Activated CD4-positive, alpha-beta T cell treated with anti-CD3 and anti-CD28 coated beads, Interleukin-2, Interleukin-4, amounts not matched to agents 100 ng/mL and 50 ng/mL, durations not matched to agents 16 hours and 8 hours (primary cell): Measurements from ENCODE around the gene ARID1A.
"Not testable (repeated sequence)": the region's sequence is repeated elsewhere in the genome, so short reads cannot be mapped to it uniquely, and the experiment has no call there.

ENCODE experiments used
- DNase-seq: peaks from one replicate; pipeline ENCODE4 v3.0.0-alpha.2; 2020; ENCODE audit warnings: low spot score

Gene ARID1A

GRCh38 chr1:26788515-26788785, 92.6 kb downstream of the ARID1A start:
- peak; percentile 37 for DNase-seq

- DNase-seq = peak; percentile 93
Observed at GRCh38 chr1:26788836-26789611, 93.2 kb downstream of the ARID1A start.

GRCh38 chr1:26789612-26789865, 93.7 kb downstream of the ARID1A start:
- DNase-seq = no peak

GRCh38 chr1:26789931-26790330, 94.1 kb downstream of the ARID1A start:
- DNase-seq = peak; percentile 64

GRCh38 chr1:26790551-26790953, 94.7 kb downstream of the ARID1A start:
- DNase-seq = peak; percentile 88

- no peak for DNase-seq
Observed at GRCh38 chr1:26791148-26791547, 95.3 kb downstream of the ARID1A start.

GRCh38 chr1:26791626-26792025, 95.8 kb downstream of the ARID1A start:
- DNase-seq = no peak

GRCh38 chr1:26792924-26793323, 97.1 kb downstream of the ARID1A start:
- DNase-seq = no peak

GRCh38 chr1:26794391-26794790, 98.6 kb downstream of the ARID1A start:
- DNase-seq = no peak

GRCh38 chr1:26797627-26798026, 101.8 kb downstream of the ARID1A start:
- DNase-seq = no peak

- no peak for DNase-seq
Observed at GRCh38 chr1:26799479-26800142, 103.8 kb downstream of the ARID1A start.

- not testable (repeated sequence) for DNase-seq
Observed at GRCh38 chr1:26803932-26804331, 108.1 kb downstream of the ARID1A start.

- DNase-seq = peak; percentile 80
Observed at GRCh38 chr1:26810105-26810504, 114.3 kb downstream of the ARID1A start.

GRCh38 chr1:26811057-26811456, 115.2 kb downstream of the ARID1A start:
- DNase-seq = no peak

GRCh38 chr1:26811708-26812107, 115.9 kb downstream of the ARID1A start:
- peak; percentile 68 for DNase-seq

- no peak for DNase-seq
Observed at GRCh38 chr1:26814377-26814776, 118.6 kb downstream of the ARID1A start.

GRCh38 chr1:26814893-26815292, 119.1 kb downstream of the ARID1A start:
- DNase-seq = no peak

GRCh38 chr1:26820784-26821269, 125.0 kb downstream of the ARID1A start:
- no peak for DNase-seq

GRCh38 chr1:26822737-26823395, 127.1 kb downstream of the ARID1A start:
- no peak for DNase-seq

- DNase-seq = no peak
Observed at GRCh38 chr1:26824731-26825130, 128.9 kb downstream of the ARID1A start.

GRCh38 chr1:26826261-26827105, 130.7 kb downstream of the ARID1A start, which contains the start of gene ZDHHC18:
TSS of gene ZDHHC18 (plus strand) at chr1:26826688. CDS start at chr1:26826805, 117 bp downstream.
- DNase-seq = peak; percentile 60

GRCh38 chr1:26827106-26827604, 131.3 kb downstream of the ARID1A start:
- DNase-seq = no peak
